Measurements from ENCODE around the gene KLHDC2. TPM values are rescaled to one million over a fixed set of nuclear protein-coding genes. Genes with fewer than 3 reads are reported as not detected.
"Not testable (repeated sequence)": the region's sequence is repeated elsewhere in the genome, so short reads cannot be mapped to it uniquely, and the experiment has no call there.

The KLHDC2 gene
- 67.7 and 74.0 TPM in 2 replicates for total RNA-seq

- peak; percentile 72 to 93 for DNase-seq (ENCODE audit: low read depth in 2 of 2)
Measured at GRCh38 chr14:49767571-49768300, at the start of gene KLHDC2. Gene KLHDC2 (plus strand): TSS chr14:49768153. CDS start chr14:49768469, 316 bp downstream.

DNA sequence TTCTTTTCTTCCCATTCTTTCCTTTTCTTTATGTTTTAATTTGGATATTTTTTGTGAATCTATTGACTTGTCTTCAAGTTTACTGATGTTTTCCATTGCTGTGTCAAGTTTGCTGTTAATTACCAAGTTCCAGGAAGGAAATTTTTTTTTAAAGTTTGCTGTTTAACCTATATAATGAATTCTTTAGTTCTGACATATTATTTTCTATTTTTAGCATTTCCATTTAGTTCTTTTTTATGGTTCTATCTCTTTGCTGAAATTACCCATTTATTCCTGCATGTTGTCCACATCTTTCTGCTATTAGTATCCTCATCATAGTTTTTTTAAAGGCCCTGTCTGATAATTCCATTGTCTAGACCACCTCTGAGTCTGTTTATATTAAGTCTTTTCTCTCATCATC, 47.2 kb upstream of the KLHDC2 start:
- DNase-seq (ENCODE audit: low read depth in 2 of 2): no peak

DNA sequence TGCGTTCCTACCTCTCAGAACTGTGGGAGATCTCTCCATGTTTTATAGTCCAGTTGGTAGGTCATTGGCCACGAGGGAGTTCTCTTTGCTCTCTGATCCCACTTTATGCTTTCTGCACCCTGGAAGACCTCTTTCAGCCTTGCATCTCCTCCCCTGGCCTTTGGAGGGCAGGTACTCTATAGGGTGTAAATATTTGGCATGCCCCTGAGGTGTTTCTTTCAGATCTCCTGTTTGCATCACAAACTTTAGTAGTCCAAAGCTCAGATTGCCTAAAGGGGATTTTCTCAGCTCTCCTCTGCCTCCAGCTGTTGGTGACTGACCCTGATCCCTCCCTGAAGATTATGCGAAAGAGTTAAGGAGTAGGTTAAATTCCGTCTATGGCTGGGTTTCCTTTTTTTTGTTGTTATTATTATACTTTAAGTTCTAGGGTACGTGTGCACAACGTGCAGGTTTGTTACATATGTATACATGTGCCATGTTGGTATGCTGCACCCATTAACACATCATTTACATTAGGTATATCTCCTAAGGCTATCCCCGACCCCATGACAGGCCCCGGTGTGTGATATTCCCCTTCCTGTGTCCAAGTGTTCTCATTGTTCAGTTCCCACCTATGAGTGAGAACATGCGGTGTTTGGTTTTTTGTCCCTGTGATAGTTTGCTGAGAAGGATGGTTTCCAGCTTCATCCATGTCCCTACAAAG, 46.1 kb upstream of the KLHDC2 start:
- DNase-seq (ENCODE audit: low read depth in 2 of 2): not testable (repeated sequence)

- DNase-seq (ENCODE audit: low read depth in 2 of 2): no peak
Measured at GRCh38 chr14:49727171-49727570, 40.8 kb upstream of the KLHDC2 start.

DNA sequence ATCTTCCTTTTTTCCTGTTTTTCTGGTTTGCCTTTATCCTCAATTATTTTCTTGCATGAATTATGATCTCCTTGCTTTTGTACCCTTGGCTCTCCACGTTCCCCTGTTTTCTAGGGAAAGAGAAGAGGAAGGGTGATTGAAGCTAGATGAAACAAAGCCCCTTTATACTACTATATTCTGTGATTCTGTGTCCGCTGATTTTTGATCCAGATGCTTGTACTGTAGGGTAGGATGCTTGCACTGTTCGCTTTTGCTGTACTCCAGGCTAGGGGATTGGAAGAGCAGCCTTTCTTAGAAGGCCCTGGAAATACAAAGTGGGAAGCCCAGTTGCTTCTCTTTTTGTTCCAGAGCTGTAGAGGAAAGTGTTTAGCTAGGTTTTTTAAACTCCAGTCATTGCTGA, 35.1 kb upstream of the KLHDC2 start:
- DNase-seq (ENCODE audit: low read depth in 2 of 2): no peak

DNA sequence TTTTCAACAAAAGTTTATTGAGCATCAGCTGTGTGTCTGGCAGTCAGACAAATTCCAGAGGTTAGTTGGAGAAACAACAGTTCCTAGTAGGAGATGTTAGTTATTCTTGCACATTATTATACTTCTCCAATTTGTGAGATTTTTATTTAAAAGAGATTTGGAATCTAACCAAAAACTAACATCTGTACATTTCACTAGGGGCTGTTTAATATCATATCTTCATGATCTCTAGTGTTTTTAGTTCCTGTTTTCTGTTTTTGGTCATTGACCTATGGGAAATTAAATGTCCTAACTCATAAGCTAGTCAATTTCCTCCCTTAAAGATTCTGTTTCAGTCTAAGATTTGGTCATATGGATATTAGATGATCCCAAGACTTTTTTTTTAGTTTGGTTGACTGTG, 34.1 kb upstream of the KLHDC2 start:
- DNase-seq (ENCODE audit: low read depth in 2 of 2): no peak

DNA sequence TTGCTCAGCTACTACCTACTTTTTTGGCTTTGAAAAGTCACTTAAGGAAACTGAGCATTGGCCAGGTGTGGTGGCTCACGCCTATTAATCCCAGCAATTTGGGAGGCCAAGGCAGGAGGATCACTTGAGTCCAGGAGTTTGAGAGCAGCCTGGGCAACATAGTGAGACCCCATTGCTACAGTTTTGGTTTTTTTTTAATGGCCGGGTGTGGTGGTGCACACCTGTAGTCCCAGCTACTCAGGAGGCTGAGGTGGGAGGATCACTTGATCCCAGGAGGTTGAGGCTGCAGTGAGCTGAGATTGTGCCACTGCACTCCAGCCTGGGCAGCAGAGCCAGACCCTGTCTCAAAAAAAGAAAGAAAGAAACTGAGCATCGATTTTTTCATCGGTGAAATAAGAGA, 32.3 kb upstream of the KLHDC2 start:
- not testable (repeated sequence) for DNase-seq (ENCODE audit: low read depth in 2 of 2)

GRCh38 chr14:49745191-49745590, 22.8 kb upstream of the KLHDC2 start:
- DNase-seq (ENCODE audit: low read depth in 2 of 2): no peak

GRCh38 chr14:49746476-49746875, 21.5 kb upstream of the KLHDC2 start:
- DNase-seq (ENCODE audit: low read depth in 2 of 2): not testable (repeated sequence)

DNA sequence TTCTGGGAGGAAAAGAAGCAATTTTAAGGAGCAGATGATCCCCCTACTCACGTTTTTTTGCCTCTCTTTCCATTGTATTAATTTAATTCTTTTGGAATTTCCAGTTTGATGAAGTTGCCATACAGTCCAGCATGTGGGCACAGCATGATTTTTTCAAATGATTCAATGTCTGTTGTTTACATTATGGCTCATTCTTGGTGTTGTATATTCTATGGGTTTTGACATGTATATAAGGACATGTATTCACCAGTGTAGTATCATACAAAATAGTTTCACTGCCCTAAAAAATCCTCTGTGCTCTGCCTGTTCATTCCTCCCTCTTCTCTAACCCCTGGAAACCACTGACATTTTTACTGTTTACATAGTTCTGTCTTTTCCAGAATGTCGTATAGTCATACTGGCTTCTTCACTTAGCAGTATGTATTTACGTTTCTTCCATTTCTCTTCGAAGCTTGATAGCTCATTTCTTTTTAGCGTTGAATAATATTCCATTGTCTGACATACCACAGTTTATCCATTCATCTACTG, 13.3 kb upstream of the KLHDC2 start:
- DNase-seq (ENCODE audit: low read depth in 2 of 2): no peak

DNA sequence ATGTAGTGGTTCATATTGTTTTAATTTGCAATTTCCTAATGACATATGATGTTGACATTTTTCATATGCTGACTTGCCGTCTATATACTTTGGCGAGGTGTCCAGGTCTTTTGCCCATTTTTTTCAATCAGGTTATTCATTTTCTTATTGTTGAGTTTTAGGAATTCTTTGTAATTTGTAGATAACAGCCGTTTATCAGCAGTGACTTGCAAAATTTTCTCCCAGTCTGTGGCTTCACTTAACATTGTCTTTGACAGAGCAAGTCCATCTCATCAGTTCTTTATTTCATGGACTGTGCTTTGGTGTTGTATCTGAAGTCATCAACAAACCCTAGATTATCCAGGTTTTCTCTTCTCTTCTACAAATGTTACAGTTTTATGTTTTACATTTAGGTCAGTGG, 12.6 kb upstream of the KLHDC2 start:
- no peak for DNase-seq (ENCODE audit: low read depth in 2 of 2)

GRCh38 chr14:49761839-49762551, 6.0 kb upstream of the KLHDC2 start:
- DNase-seq (ENCODE audit: low read depth in 2 of 2): no peak

- peak in 1 of 2 donors; percentile 1 for DNase-seq (ENCODE audit: low read depth in 2 of 2)
Measured at GRCh38 chr14:49766839-49767238, 1.1 kb upstream of the KLHDC2 start.

DNA sequence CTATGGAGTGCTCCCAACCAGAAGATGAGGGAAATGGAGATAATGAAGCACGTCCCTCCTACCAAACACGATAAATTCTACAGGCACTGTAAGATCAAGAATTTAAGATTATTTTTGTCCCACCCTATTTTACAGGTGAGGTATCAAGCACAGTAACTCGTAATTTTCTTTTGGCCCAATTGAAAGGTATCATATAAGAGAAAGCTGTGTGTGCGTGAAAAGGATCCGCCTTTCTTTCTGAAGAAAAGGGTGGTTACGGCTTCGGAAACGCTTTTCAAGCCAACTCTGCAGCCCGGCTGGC, 733 bp upstream of the KLHDC2 start:
- peak in 1 of 2 donors; percentile 0 for DNase-seq (ENCODE audit: low read depth in 2 of 2)

- DNase-seq (ENCODE audit: low read depth in 2 of 2): peak; percentile 53 to 81
Measured at GRCh38 chr14:49768301-49769121, 558 bp downstream of the KLHDC2 start.

DNA sequence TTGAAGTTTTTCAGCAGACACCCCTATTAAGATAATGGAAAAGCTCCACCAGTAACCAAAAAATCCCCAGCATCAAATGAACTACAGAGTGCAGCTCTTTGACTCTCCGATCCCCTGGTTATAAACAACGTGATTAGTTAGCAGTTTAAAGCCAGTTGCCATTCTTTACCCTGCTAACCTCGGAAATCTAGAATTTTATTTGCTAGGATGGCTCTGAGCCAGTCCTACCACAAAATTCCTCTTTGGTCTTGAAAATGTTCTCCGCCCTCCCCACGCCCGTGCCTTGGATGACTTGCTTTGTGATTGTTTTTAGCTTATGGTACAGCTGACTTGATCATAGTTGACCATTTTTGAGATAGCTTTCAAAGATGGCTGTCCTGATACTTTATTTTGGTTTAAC, 1.2 kb downstream of the KLHDC2 start:
- DNase-seq (ENCODE audit: low read depth in 2 of 2): no peak

- no peak for DNase-seq (ENCODE audit: low read depth in 2 of 2)
Measured at GRCh38 chr14:49769581-49770211, 1.7 kb downstream of the KLHDC2 start.

- DNase-seq (ENCODE audit: low read depth in 2 of 2): no peak
Measured at GRCh38 chr14:49770212-49770817, 2.4 kb downstream of the KLHDC2 start.

- not testable (repeated sequence) for DNase-seq (ENCODE audit: low read depth in 2 of 2)
Measured at GRCh38 chr14:49771691-49772090, 3.7 kb downstream of the KLHDC2 start.

DNA sequence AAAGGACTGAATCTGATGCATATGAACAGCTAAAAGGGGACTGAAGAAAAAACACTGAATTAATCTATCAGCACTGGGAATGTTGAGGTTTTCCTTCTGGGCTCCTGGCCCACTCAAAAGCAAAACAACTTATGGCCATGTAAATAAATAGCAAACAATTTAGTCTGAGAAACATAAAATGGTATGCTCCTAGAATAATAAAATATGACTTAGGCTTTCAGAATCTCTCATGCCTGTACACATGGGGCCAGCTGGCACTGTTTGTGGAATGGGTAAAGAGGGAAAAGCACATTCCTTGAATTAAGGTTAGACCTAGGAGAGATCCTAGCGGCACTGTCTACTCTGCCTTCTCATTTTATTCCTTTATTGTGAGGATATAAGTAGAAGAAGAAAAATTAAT, 6.2 kb downstream of the KLHDC2 start:
- DNase-seq (ENCODE audit: low read depth in 2 of 2): no peak

DNA sequence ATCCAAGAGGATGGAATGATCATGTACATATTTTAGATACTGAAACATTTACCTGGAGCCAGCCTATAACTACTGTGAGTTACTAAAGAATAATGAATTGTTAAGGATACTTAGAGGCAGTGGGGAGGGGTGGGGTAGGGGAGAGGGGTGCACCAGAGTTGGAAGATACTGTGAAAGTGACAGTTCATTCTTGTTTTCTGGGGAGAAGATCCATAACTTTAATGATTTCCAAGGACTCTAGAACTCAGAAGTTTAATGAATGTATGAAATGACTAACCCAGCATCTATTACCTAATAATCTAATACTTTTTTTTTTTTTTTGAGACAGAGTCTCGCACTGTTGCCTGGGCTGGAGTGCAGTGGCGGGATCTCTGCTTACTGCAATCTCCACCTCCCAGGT, 10.5 kb downstream of the KLHDC2 start:
- no peak for DNase-seq (ENCODE audit: low read depth in 2 of 2)
